Measurements from ENCODE around the gene STARD3.

The STARD3 gene

GRCh38 chr17:39667262-39667944 lies 30.5 kb downstream of the STARD3 start:
- TF ChIP-seq CTCF (IDR thresholded peaks at IDR 0.05; ENCODE audit: control insufficient read depth, insufficient read depth, low read depth, low read length, missing control alignments), result no peak
- DNase-seq (ENCODE audit: low read depth), result no peak
- H3K4me3 ChIP-seq (ENCODE audit: control insufficient read depth, low read depth, low read length), result no peak overlapping the region

- DNase-seq (ENCODE audit: low read depth), result no peak
These were observed 31.3 kb downstream of the STARD3 start, which contains the start of gene PNMT for GRCh38 chr17:39667945-39668924. Gene PNMT (plus strand): TSS chr17:39668453. CDS start chr17:39668476, 23 bp downstream.

DNA sequence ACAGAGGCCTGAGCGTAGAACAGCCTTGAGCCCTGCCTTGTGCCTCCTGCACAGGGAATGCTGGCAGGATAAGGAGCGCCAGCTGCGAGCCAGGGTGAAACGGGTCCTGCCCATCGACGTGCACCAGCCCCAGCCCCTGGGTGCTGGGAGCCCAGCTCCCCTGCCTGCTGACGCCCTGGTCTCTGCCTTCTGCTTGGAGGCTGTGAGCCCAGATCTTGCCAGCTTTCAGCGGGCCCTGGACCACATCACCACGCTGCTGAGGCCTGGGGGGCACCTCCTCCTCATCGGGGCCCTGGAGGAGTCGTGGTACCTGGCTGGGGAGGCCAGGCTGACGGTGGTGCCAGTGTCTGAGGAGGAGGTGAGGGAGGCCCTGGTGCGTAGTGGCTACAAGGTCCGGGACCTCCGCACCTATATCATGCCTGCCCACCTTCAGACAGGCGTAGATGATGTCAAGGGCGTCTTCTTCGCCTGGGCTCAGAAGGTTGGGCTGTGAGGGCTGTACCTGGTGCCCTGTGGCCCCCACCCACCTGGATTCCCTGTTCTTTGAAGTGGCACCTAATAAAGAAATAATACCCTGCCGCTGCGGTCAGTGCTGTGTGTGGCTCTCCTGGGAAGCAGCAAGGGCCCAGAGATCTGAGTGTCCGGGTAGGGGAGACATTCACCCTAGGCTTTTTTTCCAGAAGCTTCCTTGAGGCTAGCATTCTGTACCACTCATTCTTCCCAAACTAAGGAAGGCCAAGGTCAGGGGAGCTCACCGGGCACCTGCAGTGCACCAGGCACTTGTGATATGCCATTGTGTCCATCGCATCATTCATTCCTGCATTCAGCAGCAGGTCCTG lies 33.2 kb downstream of the STARD3 start:
- no peak overlapping the region for H3K4me3 ChIP-seq (ENCODE audit: control insufficient read depth, low read depth, low read length)
- no peak for DNase-seq (ENCODE audit: low read depth)
- no peak for TF ChIP-seq CTCF (IDR thresholded peaks at IDR 0.05; ENCODE audit: control insufficient read depth, insufficient read depth, low read depth, low read length, missing control alignments)

More at GRCh38 chr17:39667945-39668924, 31.3 kb downstream of the STARD3 start, which contains the start of gene PNMT:
- TF ChIP-seq CTCF (IDR thresholded peaks at IDR 0.05; ENCODE audit: control insufficient read depth, insufficient read depth, low read depth, low read length, missing control alignments), result peak; percentile 64
- H3K4me3 ChIP-seq (ENCODE audit: control insufficient read depth, low read depth, low read length), result no peak within 1 kb of the TSS

GRCh38 chr17:39670746-39671145 lies 33.8 kb downstream of the STARD3 start:
- DNase-seq (ENCODE audit: low read depth), result no peak
- no peak for TF ChIP-seq CTCF (IDR thresholded peaks at IDR 0.05; ENCODE audit: control insufficient read depth, insufficient read depth, low read depth, low read length, missing control alignments)

GRCh38 chr17:39671651-39672521 lies 34.9 kb downstream of the STARD3 start:
- no peak for DNase-seq (ENCODE audit: low read depth)

More at GRCh38 chr17:39670746-39671145, 33.8 kb downstream of the STARD3 start:
- H3K4me3 ChIP-seq (ENCODE audit: control insufficient read depth, low read depth, low read length), result no peak overlapping the region

More at GRCh38 chr17:39671651-39672521, 34.9 kb downstream of the STARD3 start:
- no peak overlapping the region for H3K4me3 ChIP-seq (ENCODE audit: control insufficient read depth, low read depth, low read length)
- TF ChIP-seq CTCF (IDR thresholded peaks at IDR 0.05; ENCODE audit: control insufficient read depth, insufficient read depth, low read depth, low read length, missing control alignments), result peak; percentile 67
